ENCODE results near the gene MAP4.

The MAP4 gene

DNA sequence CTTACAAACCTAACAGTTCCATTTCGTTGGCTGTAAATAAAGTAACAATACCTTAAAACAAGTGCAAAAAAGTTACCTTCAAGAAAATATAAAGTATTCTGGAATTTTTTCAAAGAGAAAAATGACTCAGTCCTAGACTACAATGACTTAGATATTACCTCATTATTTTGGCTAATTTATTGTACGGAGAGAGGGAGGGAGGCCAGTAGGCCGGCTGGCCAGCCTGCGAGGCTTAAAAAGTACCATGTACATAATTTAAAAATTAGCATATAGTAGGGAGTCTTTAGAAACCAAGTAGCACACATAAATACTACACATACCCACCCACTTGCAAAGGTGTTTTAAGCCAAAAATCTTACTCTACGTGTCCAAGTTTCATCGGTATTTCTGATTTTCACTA, 41.9 kb upstream of the MAP4 start (continued):
- TF ChIP-seq CSRNP3 (CRISPR knock-in tag; IDR thresholded peaks at IDR 0.05), result no peak

GRCh38 chr3:48057521-48057920, 41.3 kb upstream of the MAP4 start:
- ATAC-seq, result no peak
- TF ChIP-seq SNAI2 (CRISPR knock-in tag; IDR thresholded peaks at IDR 0.05) (no peak), ZFP3 (CRISPR knock-in tag; IDR thresholded peaks at IDR 0.05) (no peak), ESRRG (CRISPR knock-in tag; IDR thresholded peaks at IDR 0.05) (no peak), CREB5 (CRISPR knock-in tag; IDR thresholded peaks at IDR 0.05; ENCODE audit: low read depth) (no peak), BACH2 (CRISPR knock-in tag; IDR thresholded peaks at IDR 0.05; ENCODE audit: borderline replicate concordance) (no peak), ZC3H10 (CRISPR knock-in tag; IDR thresholded peaks at IDR 0.05) (no peak), CSDC2 (CRISPR knock-in tag; IDR thresholded peaks at IDR 0.05) (no peak)

- no peak for TF ChIP-seq SNAI2 (CRISPR knock-in tag; IDR thresholded peaks at IDR 0.05)
- no peak for TF ChIP-seq ZNF8 (CRISPR knock-in tag; IDR thresholded peaks at IDR 0.05)
- TF ChIP-seq ZFP3 (CRISPR knock-in tag; IDR thresholded peaks at IDR 0.05), result no peak
- TF ChIP-seq TOX (CRISPR knock-in tag; IDR thresholded peaks at IDR 0.05; ENCODE audit: borderline replicate concordance), result no peak
- ATAC-seq, result peak; percentile 73
These were observed 31.7 kb upstream of the MAP4 start for GRCh38 chr3:48047841-48048464.

- no peak for TF ChIP-seq TSHZ2 (CRISPR knock-in tag; IDR thresholded peaks at IDR 0.05)
- TF ChIP-seq ZNF8 (CRISPR knock-in tag; IDR thresholded peaks at IDR 0.05), result no peak
- no peak for ATAC-seq
These were observed 26.0 kb upstream of the MAP4 start for GRCh38 chr3:48042071-48042760.

DNA sequence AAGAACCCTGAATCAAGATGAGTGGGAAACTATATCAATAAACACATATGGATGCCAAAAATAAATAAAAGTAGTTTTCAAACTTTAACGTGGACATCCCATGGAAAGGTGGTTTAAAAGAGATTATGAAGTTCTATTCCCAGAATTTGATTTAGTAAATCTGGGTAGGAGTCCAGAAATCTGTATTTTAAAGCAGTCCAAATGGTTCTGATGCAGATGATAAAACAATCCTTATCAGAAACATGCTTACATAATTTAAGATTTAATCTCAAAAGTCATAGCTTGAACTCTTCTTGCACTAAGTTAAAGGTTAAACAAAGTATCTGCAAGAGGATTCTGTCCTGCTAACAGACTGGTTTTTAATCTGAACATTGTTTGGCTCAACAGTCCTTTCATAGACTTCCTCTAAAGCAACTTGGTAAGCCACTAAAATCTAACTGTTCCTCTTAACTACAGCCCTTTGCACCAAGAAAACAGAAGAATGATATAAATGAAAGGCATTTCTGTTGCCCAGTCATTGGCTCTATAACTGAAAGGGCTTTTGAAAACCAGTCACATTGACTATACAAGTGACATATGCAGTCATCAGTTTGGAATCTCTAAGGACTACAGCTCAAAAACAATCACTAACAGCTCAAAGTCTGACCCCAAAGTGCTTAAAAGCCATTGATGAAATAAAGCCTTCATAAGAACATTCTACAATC, 23.4 kb upstream of the MAP4 start:
- peak; percentile 89 for ATAC-seq
- TF ChIP-seq ISL1 (CRISPR knock-in tag; IDR thresholded peaks at IDR 0.05), result peak; percentile 53
- no peak; the same call in 1 of the 2 replicates for TF ChIP-seq CREB5 (CRISPR knock-in tag; IDR thresholded peaks at IDR 0.05; ENCODE audit: low read depth)

DNA sequence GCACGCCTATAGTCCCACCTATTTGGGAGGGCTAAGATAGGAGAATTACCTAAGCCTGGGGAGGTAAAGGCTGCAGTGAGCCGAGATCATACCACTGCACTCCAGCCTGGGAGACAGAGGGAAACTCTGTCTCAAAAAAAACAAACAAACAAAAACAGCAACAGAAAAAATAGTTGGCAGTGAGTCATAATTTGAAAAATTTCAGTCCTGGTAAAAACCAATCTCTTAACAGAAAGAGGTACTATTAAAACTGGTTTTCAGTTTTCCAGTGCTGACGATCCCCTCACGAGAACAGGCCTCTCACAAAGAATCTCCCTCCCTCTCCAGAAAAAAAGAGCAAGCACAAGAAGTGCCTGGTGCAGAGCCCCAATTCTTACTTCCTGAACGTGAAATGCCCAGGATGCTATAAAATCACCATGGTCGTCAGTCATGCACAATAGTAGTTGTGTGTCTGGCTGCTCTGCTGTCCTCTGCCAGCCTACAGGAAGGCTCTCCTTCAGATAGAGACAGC, 22.8 kb upstream of the MAP4 start:
- TF ChIP-seq ZNF8 (CRISPR knock-in tag; IDR thresholded peaks at IDR 0.05), result no peak
- TF ChIP-seq ARNTL (CRISPR knock-in tag; IDR thresholded peaks at IDR 0.05; ENCODE audit: borderline replicate concordance, low read depth), result no peak
- no peak for TF ChIP-seq PATZ1 (CRISPR knock-in tag; IDR thresholded peaks at IDR 0.05; ENCODE audit: borderline replicate concordance)
- ATAC-seq, result peak; percentile 50
